Endothelial cell of umbilical vein (primary cell): ENCODE measurements around the gene MACROD2. TPM values are rescaled to one million over a fixed set of nuclear protein-coding genes. Genes with fewer than 3 reads are reported as not detected.

Experiments used
- BruUV-seq: library from RNA; stranded (reverse); fragments of 400-500 nt; replicated peaks from 2 replicates; lab custom pipeline; 2021; lab: Mats Ljungman, UMichigan
- CTCF ChIA-PET: fragments of 300-600, 350-600 bp; sonication (Branson Sonifier 250); formaldehyde crosslinking; loops from one replicate; lab custom pipeline; 2021; ENCODE audit warnings: antibody characterized with exemption, inconsistent platforms; lab: Charles Lee
- POLR2A ChIA-PET: fragments of 300-600, 350-600 bp; sonication (Branson Sonifier 250); formaldehyde crosslinking; loops from one replicate; lab custom pipeline; 2021; ENCODE audit warnings: antibody characterized with exemption, inconsistent platforms; lab: Charles Lee
- DNase-seq: peaks from one replicate; pipeline ENCODE4 v3.0.0-alpha.2; 2011; ENCODE audit warnings: low read depth, low spot score
- FAIRE-seq: peaks from 2 replicates; lab custom pipeline; 2011; peaks lifted over from hg19 to GRCh38; lab: Jason Lieb, UNC
- H2AFZ ChIP-seq: 2 replicates; pipeline ENCODE4 v1.6.0; 2012; ENCODE audit warnings: low read depth, low read length, control low read depth, inconsistent platforms
- H3K27ac ChIP-seq: 2 replicates; pipeline ENCODE4 v1.5.1; 2011; ENCODE audit warnings: low read depth, mild to moderate bottlenecking, control low read depth, low read length, moderate library complexity; ENCODE audit not compliant: insufficient read depth
- H3K27me3 ChIP-seq, 2 experiments: 2 replicates each; pipeline versions ENCODE4 v1.6.0 to v1.6.1; 2011; ENCODE audit warnings: low read length in 2 of 2, mixed read lengths in 1 of 2; ENCODE audit not compliant: control insufficient read depth in 2 of 2, insufficient read depth in 2 of 2
- H3K36me3 ChIP-seq, 2 experiments: 2 replicates in 1 of 2; 3 replicates in 1 of 2; pipeline ENCODE4 v1.5.1; 2011; ENCODE audit warnings: low read length in 2 of 2, mild to moderate bottlenecking in 1 of 2, moderate library complexity in 1 of 2; ENCODE audit not compliant: control insufficient read depth in 2 of 2, insufficient read depth in 2 of 2; ENCODE audit errors: extremely low read depth in 1 of 2
- H3K4me1 ChIP-seq: 3 replicates; pipeline ENCODE4 v1.5.1; 2011; ENCODE audit warnings: mild to moderate bottlenecking, low read length; ENCODE audit not compliant: control insufficient read depth, insufficient read depth; ENCODE audit errors: extremely low read depth
- H3K4me2 ChIP-seq: 2 replicates; pipeline ENCODE4 v1.6.1; 2011; ENCODE audit warnings: low read length, control low read depth, mixed read lengths; ENCODE audit not compliant: insufficient read depth
- H3K4me3 ChIP-seq, 3 experiments: fragments of 200-600 bp in 1 of 3; sonication (generic), shearing (Covaris generic) in 1 of 3; replicated peaks in 1 of 3; 2 replicates each; pipeline ENCODE4 v1.5.1; 2011 to 2016; ENCODE audit warnings: control low read depth in 3 of 3, low read length in 3 of 3, mild to moderate bottlenecking in 2 of 3, inconsistent platforms in 1 of 3, low read depth in 1 of 3, moderate library complexity in 1 of 3; ENCODE audit not compliant: insufficient read depth in 1 of 3
- H3K79me2 ChIP-seq: 2 replicates; pipeline ENCODE4 v1.6.0; 2012; ENCODE audit warnings: low read length, inconsistent platforms; ENCODE audit not compliant: control insufficient read depth, insufficient read depth
- H3K9ac ChIP-seq: replicated peaks from 2 replicates; pipeline ENCODE3; 2011; ENCODE audit warnings: low read length, control low read depth; ENCODE audit not compliant: insufficient read depth; ENCODE audit errors: extremely low read depth
- H3K9me1 ChIP-seq: replicated peaks from 3 replicates; pipeline ENCODE4 v1.6.0; 2011; ENCODE audit warnings: mild to moderate bottlenecking, low read length; ENCODE audit not compliant: control insufficient read depth, insufficient read depth; ENCODE audit errors: extremely low read depth
- H3K9me3 ChIP-seq: replicated peaks from 2 replicates; pipeline ENCODE4 v1.5.1; 2012; ENCODE audit warnings: low read length, inconsistent platforms; ENCODE audit not compliant: control insufficient read depth, insufficient read depth
- H4K20me1 ChIP-seq: replicated peaks from 2 replicates; pipeline ENCODE3; 2011; ENCODE audit warnings: mild to moderate bottlenecking, low read length; ENCODE audit not compliant: control insufficient read depth, insufficient read depth; ENCODE audit errors: extremely low read depth
- CTCF ChIP-seq, 2 donors: IDR thresholded peaks; 1 replicate in 1 of 2; 2 replicates in 1 of 2; pipeline ENCODE4 v1.5.1; 2011; ENCODE audit warnings: low read length in 2 of 2, mild to moderate bottlenecking in 2 of 2, moderate library complexity in 2 of 2, control low read depth in 1 of 2, inconsistent platforms in 1 of 2, low read depth in 1 of 2; ENCODE audit not compliant: insufficient read depth in 1 of 2; ENCODE audit errors: extremely low read depth in 1 of 2
- FOS ChIP-seq: IDR thresholded peaks from 2 replicates; pipeline ENCODE4 v1.6.1; 2011; ENCODE audit warnings: mild to moderate bottlenecking, low read length, moderate library complexity, borderline replicate concordance; ENCODE audit not compliant: insufficient read depth
- JUN ChIP-seq: IDR thresholded peaks from 2 replicates; pipeline ENCODE4 v1.6.1; 2011; ENCODE audit warnings: borderline replicate concordance, low read depth; ENCODE audit not compliant: insufficient read length, insufficient read depth
- MAX ChIP-seq: IDR thresholded peaks from 2 replicates; pipeline ENCODE4 v1.6.1; 2011; ENCODE audit not compliant: insufficient read depth, insufficient read length
- MYC ChIP-seq: IDR thresholded peaks from one replicate; pipeline ENCODE4 v1.6.1; 2011; ENCODE audit warnings: mild to moderate bottlenecking, low read depth, low read length
- dilution Hi-C: fragments of 300-500 bp; cut with MboI; formaldehyde crosslinking; loops from one replicate; pipeline ENCODE4 v1.15.0; 2019; ENCODE audit warnings: low sequenced_read_pairs; ENCODE audit not compliant: extremely low pct_ligation_motif_present
- intact Hi-C: fragments of 100-400 bp; cut with micrococcal nuclease; formaldehyde crosslinking; loops from one replicate; pipeline ENCODE4 v1.10.0; 2022
- polyA plus RNA-seq, 4 experiments: library from polyadenylated mRNA; depleted of rRNA in 3 of 4; stranded (reverse) in 3 of 4; unstranded in 1 of 4; fragments of >200 nt; gene quantifications; 2 replicates each; pipeline versions ENCODE4 v1.2.1 to v1.2.3, GENCODE V29; 2011 to 2012; ENCODE audit warnings: missing spikeins in 1 of 4
- total RNA-seq: library from RNA; stranded (reverse); gene quantifications from 2 replicates; pipeline ENCODE4 v1.2.3, GENCODE V29; 2021

Gene MACROD2
- total and polyA plus RNA-seq, 2 donors (not counting 3 experiments of a cell fraction or from before 2014, with no cell fraction given), result 0.11 to 0.73 TPM

GRCh38 chr20:15654208-15654649 is 1658.9 kb downstream of the MACROD2 start:
- TF ChIP-seq FOS, result no peak
- TF ChIP-seq MAX, result no peak
- TF ChIP-seq MYC, result no peak
- TF ChIP-seq JUN, result no peak
- peak; percentile 54 to 64 for TF ChIP-seq CTCF (IDR thresholded peaks at IDR 0.05; ENCODE audit: extremely low read depth in 1 of 2, insufficient read depth in 1 of 2, low read depth in 1 of 2, low read length in 2 of 2)
- intact Hi-C loops (loop anchor here (1.0 to 5.0 kb wide), 2 partner anchors 103 to 1317 kb away; partner anchors contain the start of gene FLRT3), dilution Hi-C loops (no loop called here)
- POLR2A ChIA-PET, result interaction anchor here (1.1 kb wide), 1 partner anchor 1317 kb away, joined by 3 read pairs; the partner anchor contains the start of gene FLRT3
- no peaks in the 10 kb centered on the region for H3K4me1 ChIP-seq
- no peak overlapping the region for H2AFZ ChIP-seq
- H3K4me3 ChIP-seq, result no peak overlapping the region
- H3K9me3 ChIP-seq, result no peaks in the 10 kb centered on the region
- H3K27ac ChIP-seq, result no peak overlapping the region
- no TSS peak for BruUV-seq
- CTCF ChIA-PET, result interaction anchor here (0.6 to 3.7 kb wide), 27 partner anchors 10 to 1464 kb away, joined by 3 to 35 read pairs (median 4); partner anchors contain the start of gene FLRT3
- H4K20me1 ChIP-seq, result no peaks in the 10 kb centered on the region
- H3K79me2 ChIP-seq, result no peaks in the 10 kb centered on the region
- peak; percentile 63 for DNase-seq
- no peak overlapping the region for H3K9ac ChIP-seq
- FAIRE-seq, result peak; percentile 70
- H3K27me3 ChIP-seq, result no peaks in the 10 kb centered on the region
- H3K36me3 ChIP-seq, result no peaks in the 10 kb centered on the region
- no peaks in the 10 kb centered on the region for H3K9me1 ChIP-seq
- H3K4me2 ChIP-seq, result no peak overlapping the region
